Myocyte (in vitro differentiated cells): ENCODE measurements around the gene CD84. TPM values are rescaled to one million over a fixed set of nuclear protein-coding genes. Genes with fewer than 3 reads are reported as not detected.
A peak's percentile ranks its signal among the peaks of the same experiment; 100 is the strongest.
"Not testable (repeated sequence)": the region's sequence is repeated elsewhere in the genome, so short reads cannot be mapped to it uniquely, and the experiment has no call there.

ENCODE experiments used
- DNase-seq: peaks from one replicate; pipeline ENCODE4 v3.0.0-alpha.2; 2012; ENCODE audit warnings: low read depth
- total RNA-seq: library from RNA; depleted of rRNA; stranded (reverse); fragments of >200 nt; gene quantifications from 2 replicates; pipeline ENCODE4 v1.2.3, GENCODE V29; 2014

Gene CD84
- total RNA-seq, 1 donor from 2014 or later, result not detected

- no peak for DNase-seq
These were observed 4.1 kb downstream of the CD84 start for GRCh38 chr1:160575112-160575664.

GRCh38 chr1:160570840-160571239, 8.5 kb downstream of the CD84 start:
- DNase-seq, result no peak

GRCh38 chr1:160569806-160570205, 9.5 kb downstream of the CD84 start:
- DNase-seq, result no peak

- no peak for DNase-seq
These were observed 11.2 kb downstream of the CD84 start for GRCh38 chr1:160567858-160568682.

GRCh38 chr1:160567341-160567740, 12.0 kb downstream of the CD84 start:
- no peak for DNase-seq

GRCh38 chr1:160565564-160565963, 13.7 kb downstream of the CD84 start:
- DNase-seq, result no peak

GRCh38 chr1:160563230-160563629, 16.1 kb downstream of the CD84 start:
- not testable (repeated sequence) for DNase-seq

- DNase-seq, result not testable (repeated sequence)
These were observed 16.6 kb downstream of the CD84 start for GRCh38 chr1:160562745-160563144.

- no peak for DNase-seq
These were observed 18.5 kb downstream of the CD84 start for GRCh38 chr1:160560806-160561205.

- no peak for DNase-seq
These were observed 19.1 kb downstream of the CD84 start for GRCh38 chr1:160560045-160560705.

- DNase-seq, result not testable (repeated sequence)
These were observed 19.9 kb downstream of the CD84 start for GRCh38 chr1:160559437-160559836.

- no peak for DNase-seq
These were observed 20.5 kb downstream of the CD84 start for GRCh38 chr1:160558660-160559380.

GRCh38 chr1:160553778-160554177, 25.5 kb downstream of the CD84 start:
- no peak for DNase-seq

GRCh38 chr1:160552425-160552824, 26.9 kb downstream of the CD84 start:
- no peak for DNase-seq

- no peak for DNase-seq
These were observed 28.7 kb downstream of the CD84 start for GRCh38 chr1:160550572-160551034.

- DNase-seq, result no peak
These were observed 29.7 kb downstream of the CD84 start for GRCh38 chr1:160549665-160550006.

- no peak for DNase-seq
These were observed 30.2 kb downstream of the CD84 start for GRCh38 chr1:160548960-160549664.

GRCh38 chr1:160548183-160548582, 31.1 kb downstream of the CD84 start:
- DNase-seq, result no peak

GRCh38 chr1:160547422-160547821, 31.9 kb downstream of the CD84 start:
- DNase-seq, result no peak

GRCh38 chr1:160546942-160547341, 32.4 kb downstream of the CD84 start:
- DNase-seq, result no peak

GRCh38 chr1:160544647-160545046, 34.6 kb downstream of the CD84 start:
- peak; percentile 11 for DNase-seq
